Activated CD8-positive, alpha-beta memory T cell treated with anti-CD3 and anti-CD28 coated beads for 48 hours (primary cell): ENCODE results near the gene FUCA1.
A peak's percentile ranks its signal among the peaks of the same experiment; 100 is the strongest.
"Not testable (repeated sequence)": the region's sequence is repeated elsewhere in the genome, so short reads cannot be mapped to it uniquely, and the experiment has no call there.

Experiments used
- DNase-seq, 3 experiments: peaks; one replicate each; pipeline ENCODE4 v3.0.0-alpha.2; 2020; ENCODE audit warnings: low read depth in 2 of 3, low spot score in 2 of 3

FUCA1 gene

DNA sequence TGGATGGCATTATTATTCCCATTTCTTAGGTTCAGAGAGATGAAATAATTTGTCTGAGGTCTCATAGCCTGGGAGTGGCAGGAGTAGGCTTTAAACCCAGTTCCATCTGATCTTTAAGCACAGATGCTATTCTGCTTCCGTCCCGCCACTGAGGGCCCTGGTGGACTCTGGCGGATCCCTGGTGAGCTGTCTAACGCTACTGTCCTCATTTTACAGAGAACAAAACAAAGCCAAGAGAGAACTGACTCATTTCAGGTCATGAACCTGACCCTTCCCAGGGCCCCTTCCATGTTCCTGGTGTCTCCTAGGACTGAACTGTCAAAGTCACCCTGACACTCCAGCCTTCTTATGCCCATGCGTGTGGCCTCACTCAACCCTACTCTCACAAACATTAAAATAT, 64.4 kb downstream of the FUCA1 start:
- DNase-seq: no peak

DNA sequence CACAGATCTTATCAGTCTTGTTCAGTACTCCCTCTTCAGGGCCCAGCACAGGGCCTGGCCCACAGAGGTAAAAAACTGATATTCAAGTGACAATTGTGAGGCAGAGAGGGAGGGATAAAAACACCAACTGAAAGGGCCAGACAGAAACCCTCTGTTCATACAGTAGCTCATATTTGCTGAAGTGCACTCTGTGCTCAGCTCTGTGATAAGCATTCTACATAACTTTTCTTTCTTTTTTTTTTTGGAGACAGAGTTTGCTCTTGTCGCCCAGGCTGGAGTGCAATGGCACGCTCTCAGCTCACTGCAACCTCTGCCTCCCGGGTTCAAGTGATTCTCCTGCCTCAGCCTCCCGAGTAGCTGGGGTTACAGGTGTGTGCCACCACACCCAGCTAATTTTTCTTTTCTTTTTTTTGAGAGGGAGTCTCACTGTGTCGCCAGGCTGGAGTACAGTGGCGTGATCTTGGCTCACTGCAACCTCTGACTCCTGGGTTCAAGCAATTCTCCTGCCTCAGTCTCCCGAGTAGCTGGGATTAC, 65.2 kb downstream of the FUCA1 start:
- DNase-seq: not testable (repeated sequence)

DNA sequence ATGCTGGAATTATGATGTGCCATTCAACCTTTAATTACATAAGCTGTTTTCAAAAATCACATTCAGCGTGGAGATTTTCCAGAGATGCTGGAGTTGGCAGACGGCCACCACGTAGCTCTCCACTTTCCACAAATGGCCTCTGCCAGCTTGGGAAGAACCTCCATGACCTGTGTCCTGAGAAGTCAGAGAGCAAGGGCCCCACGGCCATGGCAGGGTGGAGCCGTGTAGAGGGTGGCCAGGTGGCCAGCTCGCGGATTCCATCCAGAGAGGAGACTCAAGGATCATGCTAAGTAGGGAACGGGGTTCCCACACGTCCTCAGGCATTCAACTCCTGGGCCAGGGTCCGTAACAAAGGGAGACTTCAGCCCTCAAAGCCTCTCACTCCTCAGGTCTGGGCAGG, 66.2 kb downstream of the FUCA1 start:
- no peak for DNase-seq

DNA sequence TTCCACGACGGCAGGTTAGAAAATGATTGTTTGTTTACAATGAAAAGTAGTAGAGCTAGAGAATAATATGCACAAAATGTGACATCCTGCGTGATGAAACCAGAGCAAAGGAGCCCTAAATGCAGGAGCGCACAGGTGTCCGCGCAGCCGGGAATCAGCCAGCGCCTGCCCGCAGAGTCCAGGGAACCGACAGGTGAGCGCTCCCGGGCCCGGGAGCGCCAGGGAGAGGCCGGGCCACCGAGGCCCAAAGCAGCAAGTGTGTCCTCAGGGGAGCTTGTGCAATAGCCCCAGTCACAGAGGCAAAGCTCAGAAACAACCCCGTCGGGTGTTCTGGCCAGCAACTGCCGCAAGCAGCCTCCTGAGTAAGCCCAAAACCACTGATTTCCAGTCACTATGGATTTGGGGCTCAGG, 66.7 kb downstream of the FUCA1 start:
- no peak for DNase-seq

DNA sequence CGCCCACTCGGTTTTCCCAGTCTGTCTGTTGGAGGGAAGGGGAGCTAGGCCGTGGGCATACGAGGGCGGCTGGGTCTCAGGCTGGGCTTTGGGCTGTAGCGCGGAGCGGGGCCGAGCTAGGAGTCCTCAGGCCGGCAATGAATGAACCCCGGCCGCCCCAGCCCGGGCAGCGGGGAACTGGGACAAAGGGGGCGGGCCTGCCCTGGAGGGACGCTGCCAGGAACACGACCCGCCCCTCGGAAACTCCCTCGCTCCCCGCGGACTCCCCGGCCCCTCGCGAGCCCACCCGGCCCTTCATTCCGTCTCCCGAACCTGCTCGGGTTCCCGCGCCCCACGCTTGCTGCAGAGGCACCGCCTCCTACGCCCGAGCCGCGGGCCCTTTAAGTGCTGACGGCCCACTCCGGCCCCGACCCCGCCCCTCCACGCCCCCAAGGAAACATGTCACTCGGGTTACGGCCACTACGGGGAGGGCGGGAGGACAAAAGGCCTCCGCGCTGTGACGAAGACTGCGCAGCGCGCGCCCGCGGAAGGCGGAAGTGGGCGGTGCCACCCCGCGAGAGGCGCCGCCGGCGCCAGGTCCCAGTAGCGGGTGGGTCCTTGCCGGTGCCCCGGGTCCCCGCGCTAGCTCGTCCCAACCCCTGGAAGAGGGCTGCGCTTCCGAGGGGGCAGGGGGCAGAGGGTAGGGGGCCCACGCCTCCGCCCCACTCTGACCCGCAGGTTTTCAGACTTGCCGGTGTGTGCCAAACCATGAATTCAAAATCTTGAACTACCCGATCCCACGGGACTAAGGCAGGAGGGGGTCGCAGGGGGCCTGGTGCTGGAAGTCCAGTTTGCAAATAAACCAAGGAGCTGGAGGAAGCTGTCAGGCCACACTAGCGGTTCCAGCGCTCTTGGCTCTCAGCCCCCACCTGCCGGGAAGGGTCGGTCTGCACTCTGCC, 67.4 kb downstream of the FUCA1 start, which contains the start of gene GALE:
Gene GALE, minus strand, starts transcription at position 355 of the 938 bp plus-strand sequence. CDS start 1,747 bp downstream, outside the sequence.
- peak; percentile 92 to 95 (median 93) for DNase-seq

DNA sequence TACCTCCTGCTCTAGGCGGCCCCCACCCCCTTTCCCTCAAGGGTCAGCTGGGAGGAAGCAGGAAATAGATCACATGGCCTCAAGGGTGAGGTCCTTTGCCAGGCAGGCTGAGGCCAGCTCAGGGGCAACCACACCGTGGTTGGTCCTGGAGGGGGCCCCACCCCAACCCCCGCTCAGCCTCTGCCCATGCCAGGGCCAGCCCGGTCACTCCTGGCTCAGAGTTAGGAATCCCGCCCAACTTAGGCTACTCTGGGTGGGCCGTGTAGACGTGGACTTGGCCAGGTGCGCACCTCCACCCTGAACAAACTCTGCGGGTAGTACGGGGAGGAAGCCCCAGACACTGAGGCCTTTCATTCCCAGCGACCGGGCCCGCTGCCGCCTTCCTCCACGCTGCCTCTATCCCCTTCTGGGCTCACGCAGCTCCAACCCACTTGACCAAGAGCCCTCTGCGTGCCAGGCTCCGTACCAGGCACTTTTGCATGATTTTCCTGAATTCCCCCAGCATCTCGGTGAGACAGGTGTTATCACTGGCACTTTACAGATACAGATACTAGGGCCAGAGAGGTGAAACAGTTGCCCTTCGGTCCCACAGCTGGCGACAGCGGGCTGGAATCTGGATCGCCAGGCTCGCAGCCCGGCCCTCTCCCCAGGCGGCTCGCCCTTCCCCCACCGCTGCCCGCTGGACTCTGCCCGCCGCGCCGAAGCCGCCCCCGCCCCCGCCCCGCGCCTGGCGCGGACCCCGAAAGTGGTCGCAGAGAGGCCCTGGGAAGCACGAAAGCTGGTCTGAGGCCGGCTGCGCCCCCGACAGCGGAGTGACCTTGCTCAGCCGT, 68.3 kb downstream of the FUCA1 start:
- no peak for DNase-seq

DNA sequence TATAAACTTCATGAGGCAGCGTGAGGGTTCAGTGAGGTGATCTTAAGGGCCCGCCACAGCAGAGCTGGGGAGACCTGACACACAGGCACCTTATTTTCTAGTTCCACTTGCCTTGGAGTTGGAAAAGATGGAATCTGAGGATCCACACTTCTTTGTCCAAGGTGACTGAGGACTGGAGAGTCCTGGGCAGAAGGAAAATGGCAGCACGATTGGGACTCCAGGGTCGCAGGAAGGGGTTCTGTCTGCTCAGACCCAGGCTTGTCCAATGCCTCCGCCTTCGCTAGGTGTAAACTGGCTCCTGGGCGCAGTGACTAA, 68.9 kb downstream of the FUCA1 start:
- DNase-seq: no peak

DNA sequence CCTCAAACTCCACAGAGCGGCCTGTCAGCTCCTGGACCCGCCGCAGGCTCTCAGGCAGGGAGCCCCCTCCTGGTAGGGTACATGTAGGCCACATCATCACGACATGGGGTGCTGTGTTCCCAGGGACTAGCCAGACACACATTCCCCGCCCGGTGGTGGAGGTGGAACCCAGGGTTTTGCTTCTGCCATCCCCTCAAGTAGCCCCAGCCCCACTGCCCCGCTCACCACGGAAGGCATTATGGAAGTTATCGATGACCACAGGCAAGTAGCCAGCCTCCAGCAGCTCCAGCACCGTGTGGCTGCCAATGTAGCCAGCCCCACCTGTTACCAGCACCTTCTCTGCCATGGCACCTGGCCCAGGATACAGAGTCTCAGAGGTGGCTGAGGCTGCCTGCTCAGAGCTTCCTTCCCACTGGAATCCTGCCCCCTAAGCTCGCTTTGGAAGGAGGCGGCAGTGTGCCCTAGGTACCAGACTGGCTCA, 69.4 kb downstream of the FUCA1 start:
- DNase-seq: no peak

DNA sequence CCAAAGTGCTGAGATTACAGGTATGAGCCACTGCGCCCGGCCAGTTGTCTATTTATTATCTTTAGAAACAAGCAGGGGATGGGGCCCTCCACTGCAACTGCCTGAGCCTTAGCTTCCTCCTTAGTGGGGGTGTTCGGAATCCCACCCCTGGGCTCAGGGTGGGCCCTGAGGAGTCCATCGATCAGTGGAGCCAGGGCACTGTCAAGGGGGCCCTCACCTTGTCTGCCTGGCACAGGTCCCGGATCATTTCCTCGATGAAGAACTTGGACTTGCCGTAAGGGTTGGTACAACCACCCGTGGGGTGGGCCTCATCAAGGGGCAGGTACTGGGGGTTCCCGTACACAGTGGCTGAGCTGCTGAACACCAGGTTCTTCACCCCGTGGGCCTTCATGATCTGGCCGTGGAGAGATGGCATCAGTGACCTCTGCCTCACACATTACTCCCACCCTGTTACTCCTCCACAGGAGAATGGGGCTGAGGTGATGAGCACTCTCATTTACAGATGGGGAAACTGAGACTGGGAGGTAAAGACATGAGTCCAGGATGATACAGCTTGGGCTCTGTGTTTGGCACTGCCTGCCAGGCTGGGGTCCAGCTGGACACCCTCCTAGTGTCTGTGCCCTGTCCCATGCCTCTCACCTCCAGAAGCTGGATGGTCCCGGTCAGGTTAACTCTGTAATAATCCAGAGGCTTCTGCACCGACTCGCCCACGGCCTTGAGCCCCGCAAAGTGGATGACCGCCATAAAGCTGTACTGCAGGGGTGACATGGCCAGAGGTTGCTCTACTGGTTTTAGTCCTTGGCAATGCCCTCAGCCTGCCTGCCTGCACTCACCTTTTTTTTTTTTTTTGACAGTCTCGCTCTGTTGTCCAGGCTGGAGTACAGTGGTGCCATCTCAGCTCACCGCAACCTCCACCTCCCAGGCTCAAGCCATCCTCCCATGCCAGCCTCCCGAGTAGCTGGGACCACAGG, 70.3 kb downstream of the FUCA1 start:
- DNase-seq: no peak

DNA sequence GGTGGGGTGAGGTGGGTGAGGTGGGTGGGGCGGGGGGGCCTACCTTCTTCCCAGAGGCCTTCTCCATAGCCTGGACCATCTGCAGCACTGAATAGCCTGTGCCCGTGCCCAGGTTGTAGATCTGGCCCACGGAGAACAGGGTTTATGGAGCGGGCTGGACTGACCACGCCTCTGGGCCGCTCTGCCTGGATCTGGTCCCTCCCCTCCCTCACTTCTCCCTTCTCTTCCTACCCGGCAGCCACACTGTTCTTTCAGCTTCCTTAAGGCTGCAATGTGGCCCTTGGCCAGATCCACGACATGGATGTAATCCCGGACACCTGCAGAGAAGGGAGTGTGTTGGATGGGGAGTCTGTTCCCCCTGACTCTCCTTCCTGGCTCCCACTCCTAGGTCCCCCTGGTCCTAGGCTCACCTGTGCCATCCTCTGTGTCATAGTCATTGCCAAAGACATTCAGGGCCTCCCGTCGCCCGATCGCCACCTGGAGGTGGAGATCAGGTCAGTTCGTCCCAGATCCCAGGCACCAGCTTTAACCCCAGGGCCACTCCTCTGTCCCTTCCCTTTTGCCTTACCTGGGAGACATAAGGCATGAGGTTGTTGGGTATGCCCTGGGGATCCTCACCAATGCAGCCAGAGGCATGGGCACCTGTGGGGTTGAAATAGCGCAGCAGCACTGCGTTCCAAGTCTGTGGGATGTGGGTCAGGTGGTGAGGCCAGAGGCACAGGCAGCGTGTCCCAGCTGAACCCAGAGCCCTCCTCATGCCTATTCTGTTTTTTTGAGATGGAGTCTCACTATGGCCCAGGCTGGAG, 71.4 kb downstream of the FUCA1 start:
- no peak for DNase-seq

DNA sequence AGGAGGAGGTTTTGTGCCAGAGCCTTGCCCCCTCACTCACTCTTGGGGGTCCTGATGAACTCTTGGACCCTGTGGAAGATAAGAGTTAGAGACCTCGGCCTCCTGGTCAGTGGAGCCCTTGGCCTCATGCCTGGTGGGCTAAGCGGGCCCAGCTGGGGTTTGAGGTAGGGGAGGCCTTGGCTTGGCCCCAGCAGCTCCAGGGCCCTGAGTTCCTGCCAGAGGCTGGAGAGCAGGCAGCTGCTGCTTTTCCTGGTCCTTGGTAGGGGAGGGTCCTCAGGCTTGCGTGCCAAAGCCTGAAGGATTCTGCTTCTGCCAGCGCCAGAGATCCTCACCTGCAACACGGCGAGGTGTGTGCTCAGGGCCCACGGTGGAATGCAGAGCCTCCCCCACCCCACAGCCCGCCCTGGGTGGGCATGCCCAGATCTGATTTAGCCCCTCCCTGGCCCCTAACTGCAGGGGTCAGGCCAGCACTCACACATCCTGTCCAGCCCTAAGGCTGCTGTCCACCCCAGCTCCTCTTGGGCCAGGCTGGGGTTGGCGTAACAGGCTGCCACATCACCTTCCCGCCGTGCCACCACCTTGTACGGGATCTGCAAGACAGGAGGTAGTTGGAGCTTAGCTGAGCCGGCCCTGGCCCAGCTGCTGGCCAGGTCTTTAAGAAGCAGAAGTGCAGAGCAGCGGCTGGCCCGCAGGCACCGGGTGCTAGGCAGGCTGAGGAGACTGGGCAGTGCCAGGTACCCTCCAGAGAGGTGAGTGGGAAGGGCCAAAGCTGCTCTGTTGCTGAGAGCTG, 72.2 kb downstream of the FUCA1 start:
- DNase-seq: no peak
